Spinal cord (tissue), 10 donors: ENCODE data around the gene EPHA10. TPM values are rescaled to one million over a fixed set of nuclear protein-coding genes. Genes with fewer than 3 reads are reported as not detected.
A peak's percentile ranks its signal among the peaks of the same experiment; 100 is the strongest.

Source experiments
- DNase-seq, 6 donors: peaks; one replicate each; pipeline versions ENCODE4 v3.0.0 to v3.0.0-alpha.2; 2013 to 2015; ENCODE audit warnings: low spot score in 6 of 6, low read depth in 4 of 6
- H3K27ac ChIP-seq: one replicate; pipeline ENCODE4 v1.5.1; 2013; ENCODE audit warnings: low read depth, low read length, control low read depth
- H3K27me3 ChIP-seq: one replicate; pipeline ENCODE4 v1.6.1; 2013; ENCODE audit warnings: low read length; ENCODE audit not compliant: control insufficient read depth, insufficient read depth
- H3K36me3 ChIP-seq: one replicate; pipeline ENCODE4 v1.6.1; 2013; ENCODE audit warnings: low read length; ENCODE audit not compliant: control insufficient read depth, insufficient read depth
- H3K4me1 ChIP-seq: one replicate; pipeline ENCODE4 v1.6.1; 2013; ENCODE audit warnings: low read length; ENCODE audit not compliant: control insufficient read depth, insufficient read depth
- H3K4me3 ChIP-seq: one replicate; pipeline ENCODE4 v1.5.1; 2013; ENCODE audit warnings: low read depth, low read length, control low read depth
- H3K9me3 ChIP-seq: one replicate; pipeline ENCODE4 v1.6.1; 2013; ENCODE audit warnings: low read length; ENCODE audit not compliant: control insufficient read depth, insufficient read depth
- WGBS: methylation state at CpG from one replicate; pipeline ENCODE4 v1.1.5; 2013; ENCODE audit warnings: missing lambda C conversion rate; ENCODE audit not compliant: insufficient coverage; 5-methylcytosine and 5-hydroxymethylcytosine counted together
- polyA plus RNA-seq, 2 donors: library from polyadenylated mRNA; unstranded; fragments of 120-200 nt; gene quantifications; one replicate each; pipeline ENCODE4 v1.2.1, GENCODE V29; 2013; ENCODE audit not compliant: insufficient read length in 2 of 2
- total RNA-seq, 2 donors: library from RNA; depleted of rRNA in 1 of 2; stranded (reverse); fragments of 120-200 nt in 1 of 2; fragments of >200 nt in 1 of 2; gene quantifications; one replicate each; pipeline versions ENCODE4 v1.2.3 to v1.2.4, GENCODE V29; 2013 to 2014
- donor health status: healthy.

Gene EPHA10
- total and polyA plus RNA-seq, 4 donors, result 4.8 to 21.9 (median 11.1) TPM

- H3K9me3 ChIP-seq, result no peaks in the 10 kb centered on the region
- DNase-seq, result no peak
- H3K27ac ChIP-seq, result no peak overlapping the region
- WGBS, result 81% methylated on average over 3 of the region's 4 CpGs
- H3K36me3 ChIP-seq, result peaks cover 1% of the 10 kb centered on the region
- peaks cover 35% of the 10 kb centered on the region for H3K27me3 ChIP-seq
- peaks cover 14% of the 10 kb centered on the region for H3K4me1 ChIP-seq
- no peak overlapping the region for H3K4me3 ChIP-seq
Measured at GRCh38 chr1:37755951-37756560, 8.9 kb downstream of the EPHA10 start.

GRCh38 chr1:37755290-37755689 is 9.6 kb downstream of the EPHA10 start:
- no peak overlapping the region for H3K27ac ChIP-seq
- no peak for DNase-seq
- H3K9me3 ChIP-seq, result no peaks in the 10 kb centered on the region
- no peak overlapping the region for H3K4me3 ChIP-seq
- H3K36me3 ChIP-seq, result no peaks in the 10 kb centered on the region
- H3K4me1 ChIP-seq, result peaks cover 14% of the 10 kb centered on the region
- no CpG with 5 or more reads among the region's 1 CpG for WGBS
- peaks cover 32% of the 10 kb centered on the region for H3K27me3 ChIP-seq

- no peak for DNase-seq
- Histone ChIP-seq H3K36me3 (no peaks in the 10 kb centered on the region), H3K27me3 (peaks cover 28% of the 10 kb centered on the region), H3K27ac (no peak overlapping the region), H3K9me3 (no peaks in the 10 kb centered on the region), H3K4me3 (no peak overlapping the region), H3K4me1 (peaks cover 14% of the 10 kb centered on the region)
- 7% methylated on average over 47 of the region's 52 CpGs for WGBS
Measured at GRCh38 chr1:37753473-37754321, 11.2 kb downstream of the EPHA10 start.

GRCh38 chr1:37752583-37753471 is 12.1 kb downstream of the EPHA10 start:
- H3K9me3 ChIP-seq, result no peaks in the 10 kb centered on the region
- peak in 2 of 6 donors; percentile 45 to 71 for DNase-seq
- H3K4me3 ChIP-seq, result no peak overlapping the region
- H3K27ac ChIP-seq, result no peak overlapping the region
- WGBS, result 1% methylated on average over 85 of the region's 105 CpGs
- no peaks in the 10 kb centered on the region for H3K36me3 ChIP-seq
- peaks cover 14% of the 10 kb centered on the region for H3K4me1 ChIP-seq
- H3K27me3 ChIP-seq, result peaks cover 25% of the 10 kb centered on the region

GRCh38 chr1:37752213-37752582 is 12.7 kb downstream of the EPHA10 start:
- peaks cover 14% of the 10 kb centered on the region for H3K4me1 ChIP-seq
- no peak overlapping the region for H3K4me3 ChIP-seq
- no peak overlapping the region for H3K27ac ChIP-seq
- H3K36me3 ChIP-seq, result no peaks in the 10 kb centered on the region
- H3K9me3 ChIP-seq, result peaks cover 1% of the 10 kb centered on the region
- H3K27me3 ChIP-seq, result peaks cover 25% of the 10 kb centered on the region
- WGBS, result 12% methylated on average over 6 of the region's 11 CpGs
- DNase-seq, result peak in 1 of 6 donors; percentile 43

GRCh38 chr1:37748565-37748964 is 16.4 kb downstream of the EPHA10 start:
- no CpG with 5 or more reads among the region's 1 CpG for WGBS
- no peaks in the 10 kb centered on the region for H3K36me3 ChIP-seq
- no peak overlapping the region for H3K27ac ChIP-seq
- H3K4me3 ChIP-seq, result no peak overlapping the region
- peaks cover 1% of the 10 kb centered on the region for H3K9me3 ChIP-seq
- peaks cover 14% of the 10 kb centered on the region for H3K27me3 ChIP-seq
- H3K4me1 ChIP-seq, result peaks cover 4% of the 10 kb centered on the region
- DNase-seq, result no peak

- Histone ChIP-seq H3K9me3 (peaks cover 1% of the 10 kb centered on the region), H3K27me3 (peaks cover 2% of the 10 kb centered on the region), H3K36me3 (no peaks in the 10 kb centered on the region), H3K4me3 (no peak overlapping the region), H3K27ac (no peak overlapping the region), H3K4me1 (no peaks in the 10 kb centered on the region)
- WGBS, result no CpG with 5 or more reads among the region's 3 CpGs
- no peak for DNase-seq
Measured at GRCh38 chr1:37746806-37747205, 18.1 kb downstream of the EPHA10 start.

- H3K4me1 ChIP-seq, result no peaks in the 10 kb centered on the region
- H3K27me3 ChIP-seq, result peaks cover 2% of the 10 kb centered on the region
- DNase-seq, result no peak
- H3K36me3 ChIP-seq, result no peaks in the 10 kb centered on the region
- no peak overlapping the region for H3K27ac ChIP-seq
- 33% methylated on average over 4 of the region's 6 CpGs for WGBS
- H3K9me3 ChIP-seq, result no peaks in the 10 kb centered on the region
- H3K4me3 ChIP-seq, result no peak overlapping the region
Measured at GRCh38 chr1:37741662-37742061, 23.3 kb downstream of the EPHA10 start.

- 75% methylated on average over 5 of the region's 9 CpGs for WGBS
Measured at GRCh38 chr1:37741130-37741529, 23.8 kb downstream of the EPHA10 start.

More at GRCh38 chr1:37741130-37741529, 23.8 kb downstream of the EPHA10 start:
- no peak overlapping the region for H3K4me3 ChIP-seq
- no peaks in the 10 kb centered on the region for H3K9me3 ChIP-seq
- no peak overlapping the region for H3K27ac ChIP-seq
- peaks cover 2% of the 10 kb centered on the region for H3K27me3 ChIP-seq
- no peaks in the 10 kb centered on the region for H3K4me1 ChIP-seq
- peak in 1 of 6 donors; percentile 20 for DNase-seq
- no peaks in the 10 kb centered on the region for H3K36me3 ChIP-seq
